ENCODE data around the gene ACP2.
A peak's percentile ranks its signal among the peaks of the same experiment; 100 is the strongest.

The ACP2 gene

GRCh38 chr11:47213950-47214565 is 34.6 kb downstream of the ACP2 start:
- Histone ChIP-seq H3K9me3 (ENCODE audit: control insufficient read depth, insufficient read depth, low read depth, low read length) (no peaks in the 10 kb centered on the region), H3K36me3 (ENCODE audit: control insufficient read depth in 2 of 2, insufficient read depth in 1 of 2, low read length in 2 of 2) (peaks cover 2 to 30% of the 10 kb centered on the region in 2 experiments; a peak in 2 of 3 replicates), H3K4me1 (ENCODE audit: control insufficient read depth, insufficient read depth, low read length) (peaks cover 3% of the 10 kb centered on the region; the same call in 1 of the 2 replicates), H3K4me3 (ENCODE audit: low read depth, low read length) (peak overlapping the region; percentile 46), H3K27ac (ENCODE audit: extremely low read depth, low read depth, low read length) (peak overlapping the region; percentile 74)
- POLR2A ChIA-PET: interaction anchor here (0.6 to 4.1 kb wide), 27 partner anchors 9 to 301 kb away, joined by 3 to 58 read pairs (median 6); partner anchors contain the start of genes ACP2, ARFGAP2, PACSIN3 and PSMC3
- CTCF ChIA-PET: interaction anchor here (0.5 to 2.3 kb wide), 5 partner anchors 10 to 45 kb away, joined by 3 to 10 read pairs (median 4); no protein-coding TSS in a partner anchor
- TF ChIP-seq ZBTB17 (tag by site-specific recombination; IDR thresholded peaks at IDR 0.05): peak; percentile 70
- TF ChIP-seq ZNF266 (tag by site-specific recombination; IDR thresholded peaks at IDR 0.05; ENCODE audit: low read depth): no peak
- no peak for TF ChIP-seq ZNF701 (tag by site-specific recombination; IDR thresholded peaks at IDR 0.05)
- no peak for TF ChIP-seq PRDM6 (tag by site-specific recombination; IDR thresholded peaks at IDR 0.05)
- TF ChIP-seq BCL11B (tag by site-specific recombination; IDR thresholded peaks at IDR 0.05; ENCODE audit: low read depth): no peak
- 0 out of 2 replicates have a peak, but pooled peaks have one; percentile 3 for TF ChIP-seq ATF2 (tag by site-specific recombination; IDR thresholded peaks at IDR 0.05; ENCODE audit: low read depth)
- no peak for TF ChIP-seq KLF10 (tag by site-specific recombination; IDR thresholded peaks at IDR 0.05)
- no peak for TF ChIP-seq ZNF248 (tag by site-specific recombination; IDR thresholded peaks at IDR 0.05)
- no peak for TF ChIP-seq KLF1 (tag by site-specific recombination; IDR thresholded peaks at IDR 0.05)
- no peak for TF ChIP-seq ZNF157 (tag by site-specific recombination; IDR thresholded peaks at IDR 0.05)
- TF ChIP-seq ZFP41 (tag by site-specific recombination; IDR thresholded peaks at IDR 0.05; ENCODE audit: borderline replicate concordance): no peak
- TF ChIP-seq ZNF558 (tag by site-specific recombination; IDR thresholded peaks at IDR 0.05): peak; percentile 39; the same call in 1 of the 2 replicates
- TF ChIP-seq ZNF239 (tag by site-specific recombination; IDR thresholded peaks at IDR 0.05): no peak
- TF ChIP-seq ZNF211 (tag by site-specific recombination; IDR thresholded peaks at IDR 0.05; ENCODE audit: low read depth): no peak
- TF ChIP-seq ZNF2 (tag by site-specific recombination; IDR thresholded peaks at IDR 0.05): 0 out of 2 replicates have a peak, but pooled peaks have one; percentile 6
- TF ChIP-seq SP2 (tag by site-specific recombination; IDR thresholded peaks at IDR 0.05): peak; percentile 44
- no peak for TF ChIP-seq ZNF121 (tag by site-specific recombination; IDR thresholded peaks at IDR 0.05)
- no peak for TF ChIP-seq ZNF302 (tag by site-specific recombination; IDR thresholded peaks at IDR 0.05; ENCODE audit: low read depth)
- 0 out of 2 replicates have a peak, but pooled peaks have one; percentile 16 for TF ChIP-seq ZNF580 (tag by site-specific recombination; IDR thresholded peaks at IDR 0.05)
- TF ChIP-seq ZNF341 (tag by site-specific recombination; IDR thresholded peaks at IDR 0.05; ENCODE audit: low read depth): peak; percentile 99
- no peak for TF ChIP-seq GLIS1 (tag by site-specific recombination; IDR thresholded peaks at IDR 0.05)
- no peak for TF ChIP-seq ZNF354C (tag by site-specific recombination; IDR thresholded peaks at IDR 0.05; ENCODE audit: borderline replicate concordance, low read depth)
- no peak for TF ChIP-seq ZNF138 (tag by site-specific recombination; IDR thresholded peaks at IDR 0.05; ENCODE audit: borderline replicate concordance)
- no peak for TF ChIP-seq ZBTB10 (tag by site-specific recombination; IDR thresholded peaks at IDR 0.05)
- TF ChIP-seq ZNF19 (tag by site-specific recombination; IDR thresholded peaks at IDR 0.05; ENCODE audit: low read depth): no peak
- TF ChIP-seq ZNF292 (tag by site-specific recombination; IDR thresholded peaks at IDR 0.05; ENCODE audit: borderline replicate concordance, low read depth): no peak
- TF ChIP-seq PRDM4 (tag by site-specific recombination; IDR thresholded peaks at IDR 0.05): no peak
- TF ChIP-seq ZNF585B (tag by site-specific recombination; IDR thresholded peaks at IDR 0.05): no peak
- no peak for TF ChIP-seq ZSCAN30 (tag by site-specific recombination; IDR thresholded peaks at IDR 0.05)
